Measurements from ENCODE around the gene ARHGAP32. TPM values are rescaled to one million over a fixed set of nuclear protein-coding genes. Genes with fewer than 3 reads are reported as not detected.

The ARHGAP32 gene
- total RNA-seq, 1 experiment from 2014 or later, result 22.0 TPM

- H3K36me3 Mint-ChIP-seq (ENCODE audit: insufficient read depth in 1 of 3, low read depth in 3 of 3), result no peaks in the 10 kb centered on the region; a peak in 1 of 7 replicates
- Histone ChIP-seq H3K4me1 (ENCODE audit: insufficient read depth, low read length) (no peaks in the 10 kb centered on the region; the same call in 1 of the 2 replicates), H3K56ac (ENCODE audit: insufficient read length, low read depth, low read length) (no peak overlapping the region), H2AK5ac (ENCODE audit: insufficient read length, low read length) (no peak overlapping the region), H2BK120ac (ENCODE audit: low read depth, low read length, poor library complexity, severe bottlenecking) (no peak overlapping the region), H3K9ac (ENCODE audit: extremely low read depth, insufficient read length, low read length) (no peak overlapping the region), H3K27me3 (ENCODE audit: insufficient read depth, low read length) (peaks cover 2% of the 10 kb centered on the region; the same call in 1 of the 2 replicates), H4K5ac (ENCODE audit: insufficient read length, low read depth, low read length) (no peak overlapping the region), H3K27ac (ENCODE audit: insufficient read length, low read depth, low read length) (no peak overlapping the region), H3K9me3 (ENCODE audit: control insufficient read depth, low read depth, low read length) (no peaks in the 10 kb centered on the region), H4K91ac (ENCODE audit: insufficient read length, low read depth, low read length) (no peak overlapping the region), H2BK5ac (ENCODE audit: insufficient read length, low read length) (no peak overlapping the region), H3K79me2 (ENCODE audit: insufficient read depth, low read length) (no peaks in the 10 kb centered on the region), H3K14ac (ENCODE audit: insufficient read depth, low read length) (no peak overlapping the region; the same call in 1 of the 2 replicates), H2AFZ (ENCODE audit: low read length) (no peak overlapping the region), H4K8ac (replicated peaks; ENCODE audit: insufficient read length, low read depth, low read length) (no peak overlapping the region), H2BK15ac (ENCODE audit: low read depth, low read length) (no peak overlapping the region), H3K4ac (ENCODE audit: low read depth, low read length) (no peak overlapping the region), H3K79me1 (ENCODE audit: insufficient read depth, low read depth, low read length, poor library complexity, severe bottlenecking) (no peaks in the 10 kb centered on the region), H2BK20ac (ENCODE audit: low read depth, low read length, poor library complexity, severe bottlenecking) (no peak overlapping the region), H3T11ph (ENCODE audit: low read length) (no peak overlapping the region), H3K18ac (ENCODE audit: insufficient read length, low read depth, low read length) (no peak overlapping the region), H2BK12ac (ENCODE audit: insufficient read length, low read depth, low read length) (no peak overlapping the region), H4K20me1 (ENCODE audit: control insufficient read depth, insufficient read depth, insufficient read length) (no peaks in the 10 kb centered on the region), H3K23me2 (ENCODE audit: insufficient read length, low read depth, low read length, poor library complexity, severe bottlenecking) (no peaks in the 10 kb centered on the region), H3K4me2 (ENCODE audit: insufficient read depth, insufficient read length, low read length) (no peak overlapping the region), H3K23ac (ENCODE audit: insufficient read length, low read depth, low read length) (no peak overlapping the region)
- H3K9me3 Mint-ChIP-seq, result no peaks in the 10 kb centered on the region; a peak in 1 of 5 replicates
- H3K4me1 Mint-ChIP-seq, result peaks cover 17 to 21% of the 10 kb centered on the region in 2 experiments
- TF ChIP-seq CTCF (conservative IDR thresholded peaks at IDR 0.05), result no peak
- peaks cover 35% of the 10 kb centered on the region for H3K27me3 Mint-ChIP-seq (ENCODE audit: low read depth)
- no peak overlapping the region for H3K4me3 Mint-ChIP-seq
- no CpG with 5 or more reads among the region's 14 CpGs for WGBS (ENCODE audit: extremely low coverage, insufficient read length, low lambda C conversion rate)
- DNase-seq, result no peak
- no peak overlapping the region; a peak in 1 of 7 replicates for H3K27ac Mint-ChIP-seq
Observed at GRCh38 chr11:128941573-128942271, 250.4 kb downstream of the ARHGAP32 start.
